B cell (primary cell): ENCODE results near the gene CRB1. TPM values are rescaled to one million over a fixed set of nuclear protein-coding genes. Genes with fewer than 3 reads are reported as not detected.
"Not testable (repeated sequence)": the region's sequence is repeated elsewhere in the genome, so short reads cannot be mapped to it uniquely, and the experiment has no call there.

ENCODE experiments used
- ATAC-seq: fragments of 200-7000 bp; cut with Tn5 transposase; one replicate; pipeline ENCODE4 v1.10.0; 2021; ENCODE audit warnings: low read depth, mild to moderate bottlenecking, moderate number of reproducible peaks, moderate library complexity
- CTCF ChIA-PET: fragments of 350-600 bp; sonication (Branson Sonifier 250); formaldehyde crosslinking; loops from one replicate; lab custom pipeline; 2021; ENCODE audit warnings: antibody characterized with exemption, inconsistent platforms; lab: Charles Lee
- POLR2A ChIA-PET: fragments of 350-600 bp; sonication (Branson Sonifier 250); formaldehyde crosslinking; loops from one replicate; lab custom pipeline; 2021; ENCODE audit warnings: antibody characterized with exemption; lab: Charles Lee
- DNase-seq: peaks from one replicate; pipeline ENCODE4 v3.0.0; 2013
- H2AFZ ChIP-seq: 2 replicates; pipeline ENCODE4 v1.6.1; 2012; ENCODE audit warnings: mild to moderate bottlenecking, low read depth, low read length; ENCODE audit not compliant: insufficient read depth, poor library complexity, severe bottlenecking
- H3K27ac ChIP-seq, 2 donors: 1 replicate in 1 of 2; 2 replicates in 1 of 2; pipeline ENCODE4 v1.5.1; 2012 to 2013; ENCODE audit warnings: low read length in 2 of 2, mild to moderate bottlenecking in 2 of 2, moderate library complexity in 1 of 2
- H3K27me3 ChIP-seq, 4 experiments: fragments of 200-600 bp in 1 of 4; sonication (generic) in 1 of 4; replicated peaks in 1 of 4; 1 replicate in 2 of 4; 2 replicates in 2 of 4; pipeline versions ENCODE4 v1.6.1 to v1.7.0; 2013 to 2016; ENCODE audit warnings: low read length in 3 of 4, mild to moderate bottlenecking in 2 of 4, mixed read lengths in 1 of 4, moderate library complexity in 1 of 4; ENCODE audit not compliant: insufficient read depth in 4 of 4, control insufficient read depth in 3 of 4; ENCODE audit errors: control extremely low read depth in 1 of 4
- H3K36me3 ChIP-seq, 2 experiments: replicated peaks in 1 of 2; 1 replicate in 1 of 2; 2 replicates in 1 of 2; pipeline versions ENCODE4 v1.6.1 to v1.7.1; 2013; ENCODE audit warnings: low read length in 1 of 2; ENCODE audit not compliant: insufficient read depth in 2 of 2, control insufficient read depth in 1 of 2; ENCODE audit errors: control extremely low read depth in 1 of 2, extremely low read depth in 1 of 2
- H3K4me1 ChIP-seq, 2 donors: fragments of 200-600 bp in 1 of 2; sonication (generic) in 1 of 2; 1 replicate in 1 of 2; 2 replicates in 1 of 2; pipeline versions ENCODE4 v1.5.1 to v1.6.1; 2013 to 2017; ENCODE audit warnings: low read length in 2 of 2; ENCODE audit not compliant: control insufficient read depth in 2 of 2, insufficient read depth in 2 of 2
- H3K4me2 ChIP-seq: replicated peaks from 2 replicates; pipeline ENCODE3; 2012; ENCODE audit warnings: mild to moderate bottlenecking, low read depth, low read length; ENCODE audit not compliant: poor library complexity, severe bottlenecking
- H3K4me3 ChIP-seq, 5 experiments: fragments of 200-600 bp in 1 of 5; sonication (generic) in 1 of 5; 1 replicate in 3 of 5; 2 replicates in 2 of 5; pipeline versions ENCODE4 v1.5.1 to v1.7.0; 2011 to 2016; ENCODE audit warnings: low read length in 4 of 5, mild to moderate bottlenecking in 4 of 5, low read depth in 2 of 5, control low read depth in 1 of 5, moderate library complexity in 1 of 5; ENCODE audit not compliant: insufficient read depth in 1 of 5; ENCODE audit errors: control extremely low read depth in 1 of 5, extremely low read depth in 1 of 5
- H3K79me2 ChIP-seq: fragments of 200-600 bp; sonication (generic); one replicate; pipeline ENCODE4 v1.6.0; 2016; ENCODE audit warnings: low read length; ENCODE audit not compliant: control insufficient read depth, insufficient read depth
- H3K9ac ChIP-seq: fragments of 200-600 bp; sonication (generic); 2 replicates; pipeline ENCODE4 v1.6.1; 2017; ENCODE audit warnings: mild to moderate bottlenecking, low read length, moderate library complexity
- H3K9me3 ChIP-seq, 3 donors: one replicate each; pipeline versions ENCODE4 v1.6.1 to v1.7.1; 2013; ENCODE audit warnings: low read length in 2 of 3; ENCODE audit not compliant: control insufficient read depth in 2 of 3, insufficient read depth in 1 of 3; ENCODE audit errors: control extremely low read depth in 1 of 3
- H4K20me1 ChIP-seq: 2 replicates; pipeline ENCODE4 v1.6.0; 2012; ENCODE audit warnings: mild to moderate bottlenecking, low read length; ENCODE audit not compliant: insufficient read depth, control insufficient read depth, poor library complexity, severe bottlenecking
- H3K27ac Mint-ChIP-seq: one replicate; pipeline ENCODE4 v1.8.0; 2021; ENCODE audit warnings: mixed read lengths
- H3K27me3 Mint-ChIP-seq: one replicate; pipeline ENCODE4 v1.8.0; 2021; ENCODE audit warnings: mixed read lengths
- H3K4me1 Mint-ChIP-seq: one replicate; pipeline ENCODE4 v1.8.0; 2021; ENCODE audit warnings: mixed read lengths
- H3K4me3 Mint-ChIP-seq: one replicate; pipeline ENCODE4 v1.8.0; 2021; ENCODE audit warnings: mixed read lengths
- H3K9me3 Mint-ChIP-seq: one replicate; pipeline ENCODE4 v1.8.0; 2022; ENCODE audit warnings: mixed read lengths; ENCODE audit not compliant: insufficient read depth
- WGBS: methylation state at CpG from one replicate; pipeline ENCODE4 v1.1.5; 2013; ENCODE audit warnings: missing lambda C conversion rate; ENCODE audit not compliant: insufficient coverage; 5-methylcytosine and 5-hydroxymethylcytosine counted together
- intact Hi-C: fragments of 100-400 bp; cut with micrococcal nuclease; formaldehyde crosslinking; loops from one replicate; pipeline ENCODE4 v1.10.0; 2022
- polyA plus RNA-seq: library from polyadenylated mRNA; depleted of rRNA; stranded (reverse); fragments of >200 nt; gene quantifications from 2 replicates; pipeline ENCODE4 v1.2.3, GENCODE V29; 2012
- total RNA-seq, 2 donors: library from RNA; stranded (reverse); fragments of 120-200 nt in 1 of 2; gene quantifications; 1 replicate in 1 of 2; 2 replicates in 1 of 2; pipeline versions ENCODE4 v1.2.3 to v1.2.4, GENCODE V29; 2013 to 2022

Gene CRB1
- total and polyA plus RNA-seq, 2 donors (not counting 1 experiment from before 2014, with no cell fraction given) = 0.15 TPM; not detected in 1

DNA sequence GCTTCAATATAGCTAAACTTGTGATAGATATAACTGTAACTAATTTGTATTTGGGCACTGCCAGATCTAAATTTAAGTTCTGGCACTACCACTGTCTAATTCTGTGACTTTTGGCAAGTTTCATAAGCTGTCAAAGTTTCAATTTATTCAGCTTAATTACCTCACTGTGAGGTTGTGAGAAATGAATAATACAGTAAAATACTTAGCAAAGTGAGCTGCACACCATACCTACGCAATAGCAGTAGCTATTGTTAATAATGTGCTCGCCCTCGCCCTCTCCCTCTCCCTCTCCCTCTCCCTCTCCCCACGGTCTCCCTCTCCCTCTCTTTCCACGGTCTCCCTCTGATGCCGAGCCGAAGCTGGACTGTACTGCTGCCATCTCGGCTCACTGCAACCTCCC lies 136.7 kb downstream of the CRB1 start:
- H3K27me3 ChIP-seq, H3K9me3 Mint-ChIP-seq, H3K4me1 Mint-ChIP-seq, H3K9me3 ChIP-seq, H3K36me3 ChIP-seq, H3K4me3 Mint-ChIP-seq, H3K27ac ChIP-seq, H4K20me1 ChIP-seq, H3K4me3 ChIP-seq, H3K4me1 ChIP-seq, H3K79me2 ChIP-seq, H3K27ac Mint-ChIP-seq, H3K9ac ChIP-seq, H3K4me2 ChIP-seq, H2AFZ ChIP-seq, ATAC-seq, DNase-seq, H3K27me3 Mint-ChIP-seq, intact Hi-C loops: not testable (repeated sequence)
- CTCF ChIA-PET = interaction anchor here (1.1 kb wide), 1 partner anchor 12 kb away, joined by 3 read pairs; no protein-coding TSS in a partner anchor
- no CpG with 5 or more reads among the region's 8 CpGs for WGBS
- POLR2A ChIA-PET = interaction anchor here (0.6 kb wide), 1 partner anchor 509 kb away, joined by 5 read pairs; no protein-coding TSS in a partner anchor

DNA sequence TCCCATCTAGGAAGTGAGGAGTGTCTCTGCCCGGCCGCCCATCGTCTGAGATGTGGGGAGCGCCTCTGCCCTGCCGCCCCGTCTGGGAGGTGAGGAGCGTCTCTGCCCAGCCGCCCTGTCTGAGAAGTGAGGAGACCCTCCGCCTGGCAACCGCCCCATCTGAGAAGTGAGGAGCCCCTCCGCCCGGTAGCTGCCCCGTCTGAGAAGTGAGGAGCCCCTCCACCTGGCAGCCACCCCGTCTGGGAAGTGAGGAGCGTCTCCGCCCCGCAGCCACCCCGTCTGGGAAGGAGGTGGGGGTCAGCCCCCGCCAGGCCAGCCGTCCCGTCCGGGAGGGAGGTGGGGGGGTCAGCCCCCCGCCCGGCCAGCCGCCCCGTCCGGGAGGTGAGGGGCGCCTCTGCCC lies 137.6 kb downstream of the CRB1 start:
- H2AFZ ChIP-seq, H3K4me3 Mint-ChIP-seq, H3K79me2 ChIP-seq, H3K27me3 Mint-ChIP-seq, H4K20me1 ChIP-seq, H3K36me3 ChIP-seq, DNase-seq, H3K9me3 ChIP-seq, H3K27me3 ChIP-seq, H3K27ac Mint-ChIP-seq, H3K4me1 ChIP-seq, H3K4me3 ChIP-seq, H3K4me2 ChIP-seq, ATAC-seq, H3K9me3 Mint-ChIP-seq, H3K4me1 Mint-ChIP-seq, intact Hi-C loops, H3K27ac ChIP-seq, CTCF ChIA-PET, POLR2A ChIA-PET, H3K9ac ChIP-seq: not testable (repeated sequence)
- 100% methylated on average over 5 of the region's 28 CpGs for WGBS
